NT2/D1 (cell line): ENCODE results near the gene WBP1.

ENCODE experiments used
- SUZ12 ChIP-seq: IDR thresholded peaks from 2 replicates; pipeline ENCODE4 v1.6.1; 2011; ENCODE audit not compliant: insufficient read length, insufficient read depth; ENCODE audit errors: extremely low read depth
- YY1 ChIP-seq: IDR thresholded peaks from 2 replicates; pipeline ENCODE4 v1.6.1; 2011; ENCODE audit not compliant: insufficient read length, insufficient read depth
- ZNF274 ChIP-seq: IDR thresholded peaks from 2 replicates; pipeline ENCODE4 v1.6.1; 2011; ENCODE audit warnings: mild to moderate bottlenecking, low read depth, low read length

GRCh38 chr2:74495440-74495839 is 37.2 kb downstream of the WBP1 start:
- TF ChIP-seq YY1 (no peak), ZNF274 (no peak), SUZ12 (no peak)
